ENCODE results near the gene CEACAM8. TPM values are rescaled to one million over a fixed set of nuclear protein-coding genes. Genes with fewer than 3 reads are reported as not detected.

The CEACAM8 gene
- total and polyA plus RNA-seq, 2 donors (not counting 1 experiment from before 2014, with no cell fraction given), result not detected

GRCh38 chr19:42546831-42547500 is 47.8 kb downstream of the CEACAM8 start:
- Mint-ChIP-seq H3K4me3 (no peak overlapping the region), H3K9me3 (ENCODE audit: insufficient read depth) (peaks cover 4% of the 10 kb centered on the region), H3K4me1 (no peaks in the 10 kb centered on the region), H3K27ac (no peak overlapping the region), H3K27me3 (peaks cover 41% of the 10 kb centered on the region)
- CTCF ChIA-PET, result no interaction called here
- Histone ChIP-seq H3K4me2 (replicated peaks; ENCODE audit: low read depth, low read length, poor library complexity, severe bottlenecking) (no peak overlapping the region), H3K27me3 (replicated peaks in 1 of 4; ENCODE audit: control extremely low read depth in 1 of 4, control insufficient read depth in 3 of 4, insufficient read depth in 4 of 4, low read length in 3 of 4) (peaks cover 0 to 10% (median 3%) of the 10 kb centered on the region in 4 experiments), H4K20me1 (ENCODE audit: control insufficient read depth, insufficient read depth, low read length, poor library complexity, severe bottlenecking) (no peaks in the 10 kb centered on the region), H3K9me3 (ENCODE audit: control extremely low read depth in 1 of 3, control insufficient read depth in 2 of 3, insufficient read depth in 1 of 3, low read length in 2 of 3) (peaks cover 0 to 15% (median 0%) of the 10 kb centered on the region in 3 donors), H2AFZ (ENCODE audit: insufficient read depth, low read depth, low read length, poor library complexity, severe bottlenecking) (no peak overlapping the region), H3K27ac (ENCODE audit: low read length in 2 of 2) (no peak overlapping the region), H3K36me3 (replicated peaks in 1 of 2; ENCODE audit: control extremely low read depth in 1 of 2, control insufficient read depth in 1 of 2, extremely low read depth in 1 of 2, insufficient read depth in 2 of 2, low read length in 1 of 2) (no peaks in the 10 kb centered on the region), H3K4me1 (ENCODE audit: control insufficient read depth in 2 of 2, insufficient read depth in 2 of 2, low read length in 2 of 2) (no peaks in the 10 kb centered on the region), H3K4me3 (ENCODE audit: control extremely low read depth in 1 of 5, extremely low read depth in 1 of 5, insufficient read depth in 1 of 5, low read depth in 2 of 5, low read length in 4 of 5) (no peak overlapping the region), H3K9ac (ENCODE audit: low read length) (no peak overlapping the region), H3K79me2 (ENCODE audit: control insufficient read depth, insufficient read depth, low read length) (no peaks in the 10 kb centered on the region)
- 93% methylated on average over 3 of the region's 4 CpGs for WGBS (ENCODE audit: insufficient coverage)
- DNase-seq (no peak), ATAC-seq (ENCODE audit: low read depth) (no peak)
- intact Hi-C loops (cut with micrococcal nuclease), result no loop called here
- TF ChIP-seq EZH2 (IDR thresholded peaks at IDR 0.05; ENCODE audit: borderline replicate concordance, insufficient read depth, low read depth, low read length, poor library complexity, severe bottlenecking) (no peak), CTCF (IDR thresholded peaks at IDR 0.05) (no peak)
- POLR2A ChIA-PET, result no interaction called here

- WGBS (ENCODE audit: insufficient coverage), result 100% methylated on average over 2 of the region's 4 CpGs
- no peak for TF ChIP-seq CTCF (IDR thresholded peaks at IDR 0.05)
- no peak for TF ChIP-seq EZH2 (IDR thresholded peaks at IDR 0.05; ENCODE audit: borderline replicate concordance, insufficient read depth, low read depth, low read length, poor library complexity, severe bottlenecking)
- Histone ChIP-seq H3K9me3 (ENCODE audit: control extremely low read depth in 1 of 3, control insufficient read depth in 2 of 3, insufficient read depth in 1 of 3, low read length in 2 of 3) (no peaks in the 10 kb centered on the region), H3K9ac (ENCODE audit: low read length) (no peak overlapping the region), H3K36me3 (replicated peaks in 1 of 2; ENCODE audit: control extremely low read depth in 1 of 2, control insufficient read depth in 1 of 2, extremely low read depth in 1 of 2, insufficient read depth in 2 of 2, low read length in 1 of 2) (no peaks in the 10 kb centered on the region), H4K20me1 (ENCODE audit: control insufficient read depth, insufficient read depth, low read length, poor library complexity, severe bottlenecking) (no peaks in the 10 kb centered on the region), H3K79me2 (ENCODE audit: control insufficient read depth, insufficient read depth, low read length) (no peaks in the 10 kb centered on the region), H3K4me3 (ENCODE audit: control extremely low read depth in 1 of 5, extremely low read depth in 1 of 5, insufficient read depth in 1 of 5, low read depth in 2 of 5, low read length in 4 of 5) (no peak overlapping the region), H3K4me1 (ENCODE audit: control insufficient read depth in 2 of 2, insufficient read depth in 2 of 2, low read length in 2 of 2) (no peaks in the 10 kb centered on the region), H3K4me2 (replicated peaks; ENCODE audit: low read depth, low read length, poor library complexity, severe bottlenecking) (no peak overlapping the region), H3K27ac (ENCODE audit: low read length in 2 of 2) (no peak overlapping the region), H2AFZ (ENCODE audit: insufficient read depth, low read depth, low read length, poor library complexity, severe bottlenecking) (no peak overlapping the region), H3K27me3 (replicated peaks in 1 of 4; ENCODE audit: control extremely low read depth in 1 of 4, control insufficient read depth in 3 of 4, insufficient read depth in 4 of 4, low read length in 3 of 4) (peaks cover 0 to 6% (median 3%) of the 10 kb centered on the region in 4 experiments)
- H3K27ac Mint-ChIP-seq, result no peak overlapping the region
- CTCF ChIA-PET, result no interaction called here
- peaks cover 29% of the 10 kb centered on the region for H3K27me3 Mint-ChIP-seq
- intact Hi-C loops (cut with micrococcal nuclease), result no loop called here
- no peaks in the 10 kb centered on the region for H3K9me3 Mint-ChIP-seq (ENCODE audit: insufficient read depth)
- H3K4me1 Mint-ChIP-seq, result no peaks in the 10 kb centered on the region
- DNase-seq (no peak), ATAC-seq (ENCODE audit: low read depth) (no peak)
- POLR2A ChIA-PET, result no interaction called here
- H3K4me3 Mint-ChIP-seq, result no peak overlapping the region
Measured at GRCh38 chr19:42544146-42544545, 50.6 kb downstream of the CEACAM8 start.

Data from B cell (primary cell).